Natural killer cell (primary cell): ENCODE data around the gene NIPAL4. TPM values are rescaled to one million over a fixed set of nuclear protein-coding genes. Genes with fewer than 3 reads are reported as not detected.

ENCODE experiments used
- ATAC-seq, 3 donors: fragments of 150-1000 bp in 2 of 3; fragments of 200-7000 bp in 1 of 3; cut with Tn5 transposase; 1 replicate in 1 of 3; 2 replicates in 2 of 3; pipeline ENCODE4 v1.10.0; 2021; ENCODE audit warnings: mild to moderate bottlenecking in 2 of 3, moderate library complexity in 2 of 3
- DNase-seq, 2 donors: peaks; one replicate each; pipeline versions ENCODE4 v3.0.0 to v3.0.0-alpha.2; 2013 to 2021; ENCODE audit warnings: mixed read lengths in 1 of 2
- H3K27ac ChIP-seq: one replicate; pipeline ENCODE4 v1.5.1; 2013; ENCODE audit warnings: mild to moderate bottlenecking, low read length
- H3K27me3 ChIP-seq: one replicate; pipeline ENCODE4 v1.6.1; 2013; ENCODE audit warnings: low read length; ENCODE audit not compliant: control insufficient read depth, insufficient read depth
- H3K36me3 ChIP-seq: one replicate; pipeline ENCODE4 v1.6.1; 2013; ENCODE audit warnings: low read length; ENCODE audit not compliant: control insufficient read depth, insufficient read depth
- H3K4me1 ChIP-seq: one replicate; pipeline ENCODE4 v1.6.1; 2013; ENCODE audit warnings: low read length; ENCODE audit not compliant: control insufficient read depth, insufficient read depth
- H3K4me3 ChIP-seq: one replicate; pipeline ENCODE4 v1.5.1; 2013; ENCODE audit warnings: low read length
- H3K9me3 ChIP-seq: one replicate; pipeline ENCODE4 v1.6.1; 2013; ENCODE audit warnings: low read length; ENCODE audit not compliant: control insufficient read depth, insufficient read depth
- H3K27ac Mint-ChIP-seq, 2 donors: one replicate each; pipeline ENCODE4 v1.8.0; 2022; ENCODE audit warnings: mild to moderate bottlenecking in 2 of 2, mixed read lengths in 2 of 2, moderate library complexity in 1 of 2
- H3K27me3 Mint-ChIP-seq, 2 donors: one replicate each; pipeline ENCODE4 v1.8.0; 2022; ENCODE audit warnings: low read depth in 2 of 2, mixed read lengths in 2 of 2
- H3K36me3 Mint-ChIP-seq: one replicate; pipeline ENCODE4 v1.8.0; 2022; ENCODE audit warnings: mixed read lengths
- H3K4me1 Mint-ChIP-seq, 2 donors: one replicate each; pipeline ENCODE4 v1.8.0; 2022; ENCODE audit warnings: mixed read lengths in 2 of 2
- H3K4me3 Mint-ChIP-seq: one replicate; pipeline ENCODE4 v1.8.0; 2022; ENCODE audit warnings: mild to moderate bottlenecking, moderate library complexity, mixed read lengths
- H3K9me3 Mint-ChIP-seq, 2 donors: one replicate each; pipeline ENCODE4 v1.8.0; 2022; ENCODE audit warnings: mixed read lengths in 2 of 2
- CTCF ChIP-seq: fragments of 200-600 bp; IDR thresholded peaks from one replicate; pipeline ENCODE4 v1.8.0; 2022; ENCODE audit warnings: antibody characterized with exemption
- WGBS: methylation state at CpG from one replicate; pipeline ENCODE4 v1.1.7; 2013; ENCODE audit warnings: missing lambda C conversion rate; ENCODE audit not compliant: insufficient coverage; 5-methylcytosine and 5-hydroxymethylcytosine counted together
- intact Hi-C: fragments of 100-400 bp; cut with micrococcal nuclease; formaldehyde crosslinking; loops from one replicate; pipeline ENCODE4 v1.14.2; 2022
- total RNA-seq, 4 donors: library from RNA; stranded (reverse); fragments of 120-200 nt in 1 of 4; gene quantifications; one replicate each; pipeline versions ENCODE4 v1.2.3 to v1.2.4, GENCODE V29; 2013 to 2022

Gene NIPAL4
- total RNA-seq, 3 donors from 2014 or later (not counting 1 experiment from before 2014, with no cell fraction given) = 0.39 to 1.3 TPM; not detected in 1

- Histone ChIP-seq H3K36me3 (no peaks in the 10 kb centered on the region), H3K27ac (no peak overlapping the region), H3K4me1 (no peaks in the 10 kb centered on the region), H3K4me3 (no peak overlapping the region), H3K27me3 (no peaks in the 10 kb centered on the region), H3K9me3 (no peaks in the 10 kb centered on the region)
- no peaks in the 10 kb centered on the region for H3K9me3 Mint-ChIP-seq
- DNase-seq (no peak), ATAC-seq (no peak)
- 90% methylated on average over 6 of the region's 6 CpGs for WGBS
- no peak overlapping the region for H3K27ac Mint-ChIP-seq
- H3K36me3 Mint-ChIP-seq = no peaks in the 10 kb centered on the region
- TF ChIP-seq CTCF = no peak
- intact Hi-C loops = no loop called here
- H3K27me3 Mint-ChIP-seq = peaks cover 2 to 10% of the 10 kb centered on the region in 2 donors
- no peaks in the 10 kb centered on the region for H3K4me1 Mint-ChIP-seq
- H3K4me3 Mint-ChIP-seq = no peak overlapping the region
These were observed 10.8 kb upstream of the NIPAL4 start for GRCh38 chr5:157449011-157449723.

- Histone ChIP-seq H3K27ac (no peak overlapping the region), H3K4me3 (no peak overlapping the region), H3K27me3 (no peaks in the 10 kb centered on the region), H3K36me3 (no peaks in the 10 kb centered on the region), H3K9me3 (no peaks in the 10 kb centered on the region), H3K4me1 (peaks cover 3% of the 10 kb centered on the region)
- H3K27ac Mint-ChIP-seq = no peak overlapping the region
- no peaks in the 10 kb centered on the region for H3K9me3 Mint-ChIP-seq
- WGBS = 87% methylated on average over 3 of the region's 3 CpGs
- peaks cover 4 to 5% of the 10 kb centered on the region in 2 donors for H3K4me1 Mint-ChIP-seq
- H3K36me3 Mint-ChIP-seq = no peaks in the 10 kb centered on the region
- TF ChIP-seq CTCF = no peak
- peaks cover 0 to 10% of the 10 kb centered on the region in 2 donors for H3K27me3 Mint-ChIP-seq
- intact Hi-C loops = no loop called here
- no peak for ATAC-seq
- no peak for DNase-seq
- H3K4me3 Mint-ChIP-seq = no peak overlapping the region
These were observed 10.0 kb upstream of the NIPAL4 start for GRCh38 chr5:157450024-157450423.

GRCh38 chr5:157451806-157452205 lies 8.2 kb upstream of the NIPAL4 start:
- TF ChIP-seq CTCF = no peak
- no peak for DNase-seq
- Mint-ChIP-seq H3K4me3 (no peak overlapping the region), H3K9me3 (no peaks in the 10 kb centered on the region), H3K27me3 (peaks cover 0 to 10% of the 10 kb centered on the region in 2 donors), H3K4me1 (peaks cover 9 to 10% of the 10 kb centered on the region in 2 donors), H3K36me3 (no peaks in the 10 kb centered on the region), H3K27ac (no peak overlapping the region)
- H3K4me3 ChIP-seq = no peak overlapping the region
- intact Hi-C loops = no loop called here
- H3K9me3 ChIP-seq = no peaks in the 10 kb centered on the region
- peaks cover 2% of the 10 kb centered on the region for H3K27me3 ChIP-seq
- no peaks in the 10 kb centered on the region for H3K36me3 ChIP-seq
- peaks cover 9% of the 10 kb centered on the region for H3K4me1 ChIP-seq
- no peak overlapping the region for H3K27ac ChIP-seq
- 94% methylated on average over 3 of the region's 3 CpGs for WGBS
- no peak for ATAC-seq

- intact Hi-C loops = no loop called here
- WGBS = 95% methylated on average over 7 of the region's 7 CpGs
- peaks cover 9 to 10% of the 10 kb centered on the region in 2 donors for H3K4me1 Mint-ChIP-seq
- no peaks in the 10 kb centered on the region for H3K9me3 Mint-ChIP-seq
- peaks cover 9% of the 10 kb centered on the region for H3K4me1 ChIP-seq
- DNase-seq = no peak
- H3K4me3 Mint-ChIP-seq = no peak overlapping the region
- ATAC-seq = no peak
- no peak overlapping the region for H3K4me3 ChIP-seq
- no peaks in the 10 kb centered on the region for H3K9me3 ChIP-seq
- TF ChIP-seq CTCF = no peak
- peaks cover 6 to 16% of the 10 kb centered on the region in 2 donors for H3K27me3 Mint-ChIP-seq
- H3K27ac Mint-ChIP-seq = no peak overlapping the region
- no peaks in the 10 kb centered on the region for H3K36me3 Mint-ChIP-seq
- peaks cover 5% of the 10 kb centered on the region for H3K27me3 ChIP-seq
- H3K36me3 ChIP-seq = no peaks in the 10 kb centered on the region
- H3K27ac ChIP-seq = no peak overlapping the region
These were observed 5.7 kb upstream of the NIPAL4 start for GRCh38 chr5:157454273-157454672.
